Putamen (tissue), 1 donor: ENCODE results near the gene PCGF1.
A peak's percentile ranks its signal among the peaks of the same experiment; 100 is the strongest.
"Not testable (repeated sequence)": the region's sequence is repeated elsewhere in the genome, so short reads cannot be mapped to it uniquely, and the experiment has no call there.

Experiments used
- DNase-seq: peaks from one replicate; pipeline ENCODE4 v3.0.0-alpha.2; 2016; ENCODE audit warnings: low spot score

PCGF1 gene

DNA sequence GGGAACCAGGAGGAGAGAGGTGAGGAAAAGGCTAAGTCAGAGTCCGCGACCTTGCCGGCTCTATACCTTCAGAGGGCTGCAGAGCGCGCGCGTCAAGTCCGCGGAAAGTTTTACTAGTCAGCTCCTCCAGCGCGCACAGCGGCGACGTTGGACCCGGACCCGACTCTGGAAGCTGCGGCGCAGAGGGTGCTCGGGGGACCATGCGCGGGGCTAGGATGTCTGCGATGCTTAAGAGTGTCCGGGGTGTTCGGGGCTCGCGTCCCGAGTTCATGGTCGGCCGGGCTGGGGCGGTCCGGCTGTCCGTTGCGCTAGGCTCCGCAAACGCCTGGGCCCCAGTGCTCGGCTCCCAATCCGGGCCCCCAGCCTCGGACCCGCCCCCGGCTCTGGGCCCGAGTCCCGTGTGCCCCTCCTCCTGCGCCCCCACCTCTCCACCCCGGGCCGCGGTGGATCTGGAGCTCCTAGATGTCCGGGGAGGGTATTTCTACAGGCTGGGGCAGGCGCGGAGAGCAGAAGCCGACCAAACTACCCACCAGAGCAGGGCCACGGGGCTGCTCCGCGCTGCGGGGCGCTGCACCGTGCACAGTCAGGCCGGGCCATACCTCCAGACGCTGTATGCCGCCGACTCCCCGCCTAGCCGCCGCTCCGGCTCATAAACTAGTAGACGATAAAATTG, 8.1 kb downstream of the PCGF1 start, which contains the start of gene LBX2:
LBX2 (minus strand) TSS at position 337 of the 673 bp plus-strand sequence; CDS start at position 271, 66 bp downstream.
- no peak for DNase-seq

GRCh38 chr2:74498500-74499266, 8.8 kb downstream of the PCGF1 start:
- no peak for DNase-seq

DNA sequence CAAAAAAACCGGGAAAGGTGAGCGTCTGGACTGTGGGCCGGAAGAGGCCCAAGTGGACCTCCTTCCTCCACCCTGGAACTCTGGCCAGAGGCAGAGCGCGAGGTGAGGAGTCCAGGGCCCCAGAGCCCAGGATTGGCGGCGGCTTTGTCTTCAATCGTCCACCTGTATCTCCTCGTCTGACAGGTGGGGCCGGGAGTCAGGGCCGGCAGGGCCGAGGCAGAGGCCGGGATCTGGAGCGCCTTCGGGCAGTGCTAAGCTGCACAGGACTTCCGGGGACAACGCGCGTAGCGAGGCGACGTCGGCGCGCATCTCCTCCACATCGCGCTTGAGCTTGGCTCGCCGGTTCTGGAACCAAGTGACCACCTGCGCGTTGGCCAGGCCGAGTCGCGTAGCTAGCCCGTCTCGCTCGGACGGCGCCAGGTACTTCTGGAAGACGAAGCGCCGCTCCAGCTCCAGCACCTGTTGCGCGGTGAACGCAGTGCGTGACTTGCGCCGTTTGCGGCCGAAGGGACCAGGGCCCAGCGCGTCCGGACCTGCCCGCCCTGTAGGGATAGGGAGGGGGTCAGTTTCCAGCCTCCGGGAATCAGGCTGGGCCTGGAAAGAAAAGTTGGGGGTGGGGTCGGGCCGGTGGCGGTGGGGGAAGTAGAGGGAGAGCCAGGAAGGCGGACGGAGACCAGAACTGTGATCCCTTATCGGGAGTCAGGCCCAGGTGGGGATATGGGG, 9.6 kb downstream of the PCGF1 start:
- DNase-seq: no peak

- no peak for DNase-seq
Observed at GRCh38 chr2:74496997-74497776, 10.3 kb downstream of the PCGF1 start.

DNA sequence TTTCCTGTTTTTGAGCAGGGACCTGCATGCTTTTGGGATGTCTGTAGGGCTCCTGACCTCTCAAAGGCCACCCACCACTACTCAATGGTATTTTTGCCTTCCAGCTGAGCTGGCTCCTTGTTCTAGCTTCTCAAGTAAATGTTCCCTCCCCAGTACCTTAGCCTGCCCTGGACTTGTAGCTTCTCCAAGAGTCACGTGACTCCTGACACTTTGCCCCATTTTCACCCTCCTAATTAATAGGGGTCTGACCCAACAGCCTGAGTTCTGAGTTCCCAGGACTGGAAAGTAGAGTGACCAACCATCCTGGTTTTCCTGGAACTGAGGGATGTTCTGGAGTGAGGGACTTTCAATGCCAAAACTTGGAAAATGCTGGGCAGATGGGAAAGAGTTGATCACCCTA, 12.1 kb downstream of the PCGF1 start:
- DNase-seq: no peak

DNA sequence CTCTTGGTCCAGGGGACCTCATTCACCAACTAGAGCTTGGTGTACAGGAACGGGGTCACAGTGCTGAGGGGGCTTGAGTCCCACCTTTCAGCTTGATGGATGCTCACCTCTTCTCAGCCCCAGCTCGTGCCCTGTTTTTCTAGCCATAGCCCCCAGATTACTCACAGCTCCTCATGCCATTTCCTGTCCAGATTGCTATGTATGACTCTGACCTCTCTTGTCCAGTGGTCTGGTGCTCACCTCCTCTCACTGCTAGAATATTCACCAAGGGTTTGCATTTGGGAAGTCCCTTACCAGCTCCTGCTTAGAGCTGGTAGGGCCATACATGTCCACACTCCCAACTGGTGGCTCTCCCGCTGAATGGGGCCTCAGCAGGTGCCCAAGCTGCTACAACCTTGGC, 13.9 kb downstream of the PCGF1 start:
- DNase-seq: no peak

DNA sequence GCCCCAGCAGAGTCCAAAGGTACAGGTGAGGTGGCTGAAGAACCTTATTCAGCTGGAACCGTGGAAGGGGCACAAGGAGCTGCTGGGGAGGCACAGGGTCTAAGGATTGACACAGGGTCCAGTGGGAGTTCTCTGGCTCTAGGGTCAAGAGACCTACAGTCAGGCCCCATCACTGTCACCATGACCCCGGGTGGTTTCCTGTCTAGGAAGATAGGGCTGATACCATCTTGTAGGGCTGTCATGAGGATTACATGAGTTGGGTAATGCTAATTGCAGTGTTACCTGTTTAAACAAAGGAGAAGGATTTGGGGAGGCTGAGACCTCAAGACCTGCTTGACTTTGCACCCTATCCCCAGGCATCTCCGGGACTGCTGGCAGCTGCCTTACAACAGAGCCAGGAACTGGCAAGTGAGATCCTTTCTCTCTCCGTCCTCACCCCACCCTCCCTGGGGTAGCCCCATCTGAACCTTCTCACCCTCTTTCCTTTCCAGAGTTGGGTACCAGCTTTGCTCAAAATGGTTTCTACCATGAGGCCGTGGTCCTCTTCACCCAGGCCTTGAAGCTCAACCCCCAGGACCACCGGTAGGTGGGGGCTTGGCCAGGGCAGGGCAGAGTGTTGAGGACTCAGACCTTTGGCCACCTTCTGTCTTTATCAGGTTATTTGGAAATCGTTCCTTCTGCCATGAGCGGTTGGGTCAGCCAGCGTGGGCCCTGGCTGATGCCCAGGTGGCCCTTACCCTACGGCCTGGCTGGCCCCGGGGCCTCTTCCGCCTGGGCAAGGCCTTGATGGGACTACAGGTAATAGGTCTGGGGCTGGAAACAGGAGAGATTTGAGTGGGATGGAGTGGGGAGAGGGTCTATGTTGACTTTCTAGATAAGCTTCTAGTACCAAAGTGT, 15.6 kb downstream of the PCGF1 start:
- DNase-seq: no peak

- no peak for DNase-seq
Observed at GRCh38 chr2:74489906-74490305, 17.6 kb downstream of the PCGF1 start.

DNA sequence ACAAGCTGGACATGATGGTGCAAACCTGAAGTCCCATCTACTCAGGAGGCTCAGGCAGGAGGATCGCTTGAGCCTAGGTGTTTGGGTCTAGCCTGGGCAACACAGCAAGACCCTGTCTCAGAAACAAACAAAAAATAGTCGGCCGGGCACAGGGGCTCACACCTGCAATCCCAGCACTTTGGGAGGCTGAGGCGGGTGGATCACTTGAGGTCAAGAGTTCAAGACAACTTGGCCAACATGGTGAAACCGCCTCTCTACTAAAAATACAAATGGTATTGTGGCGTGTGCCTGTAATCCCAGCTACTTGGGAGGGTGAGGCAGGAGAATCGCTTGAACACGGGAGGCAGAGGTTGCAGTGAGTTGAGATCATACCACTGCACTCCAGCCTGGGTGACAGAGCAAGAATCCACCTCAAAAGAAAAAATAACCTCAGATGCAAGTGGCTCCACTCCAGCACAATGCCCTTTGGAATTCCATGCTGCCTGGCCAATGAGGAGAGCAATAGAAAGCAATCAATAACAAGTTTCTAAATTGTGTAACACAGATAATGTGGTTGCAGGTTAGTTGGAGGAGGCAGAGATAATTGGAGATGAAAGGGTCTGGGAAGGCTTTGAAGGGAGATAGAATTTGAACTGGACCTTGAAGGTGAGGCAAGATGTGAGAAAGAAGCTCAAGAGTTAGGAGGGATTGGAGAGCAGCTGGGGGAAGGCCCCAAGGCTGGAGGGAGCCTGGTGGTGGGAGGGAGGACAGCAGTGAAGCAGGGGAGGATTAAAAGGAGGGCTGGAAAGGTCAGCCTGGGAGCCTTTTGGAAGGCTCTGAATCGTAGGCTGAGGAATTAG, 18.6 kb downstream of the PCGF1 start:
- no peak for DNase-seq

- no peak for DNase-seq
Observed at GRCh38 chr2:74486141-74486540, 21.4 kb downstream of the PCGF1 start.

DNA sequence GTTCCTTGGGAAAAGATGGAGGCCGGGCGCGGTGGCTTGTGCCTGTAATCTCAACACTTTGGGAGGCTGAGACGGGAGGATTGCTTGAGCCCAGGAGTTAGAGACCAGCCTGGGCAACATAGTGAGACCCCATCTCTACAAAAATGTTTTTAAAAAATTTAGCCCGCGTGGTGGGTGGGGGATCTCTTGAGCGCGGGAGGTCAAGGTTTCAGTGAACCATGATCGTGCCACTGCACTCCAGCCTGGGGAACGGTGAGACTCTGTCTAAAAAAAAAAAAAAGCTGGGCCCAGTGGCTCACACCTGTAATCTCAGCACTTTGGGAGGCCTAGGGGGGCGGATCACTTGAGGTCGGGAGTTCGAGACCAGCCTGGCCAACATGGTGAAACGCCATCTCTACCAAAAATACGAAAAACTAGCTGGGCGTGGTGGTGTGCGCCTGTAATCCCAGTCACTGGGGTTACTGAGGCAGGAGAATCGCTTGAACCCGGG, 23.8 kb downstream of the PCGF1 start:
- not testable (repeated sequence) for DNase-seq

DNA sequence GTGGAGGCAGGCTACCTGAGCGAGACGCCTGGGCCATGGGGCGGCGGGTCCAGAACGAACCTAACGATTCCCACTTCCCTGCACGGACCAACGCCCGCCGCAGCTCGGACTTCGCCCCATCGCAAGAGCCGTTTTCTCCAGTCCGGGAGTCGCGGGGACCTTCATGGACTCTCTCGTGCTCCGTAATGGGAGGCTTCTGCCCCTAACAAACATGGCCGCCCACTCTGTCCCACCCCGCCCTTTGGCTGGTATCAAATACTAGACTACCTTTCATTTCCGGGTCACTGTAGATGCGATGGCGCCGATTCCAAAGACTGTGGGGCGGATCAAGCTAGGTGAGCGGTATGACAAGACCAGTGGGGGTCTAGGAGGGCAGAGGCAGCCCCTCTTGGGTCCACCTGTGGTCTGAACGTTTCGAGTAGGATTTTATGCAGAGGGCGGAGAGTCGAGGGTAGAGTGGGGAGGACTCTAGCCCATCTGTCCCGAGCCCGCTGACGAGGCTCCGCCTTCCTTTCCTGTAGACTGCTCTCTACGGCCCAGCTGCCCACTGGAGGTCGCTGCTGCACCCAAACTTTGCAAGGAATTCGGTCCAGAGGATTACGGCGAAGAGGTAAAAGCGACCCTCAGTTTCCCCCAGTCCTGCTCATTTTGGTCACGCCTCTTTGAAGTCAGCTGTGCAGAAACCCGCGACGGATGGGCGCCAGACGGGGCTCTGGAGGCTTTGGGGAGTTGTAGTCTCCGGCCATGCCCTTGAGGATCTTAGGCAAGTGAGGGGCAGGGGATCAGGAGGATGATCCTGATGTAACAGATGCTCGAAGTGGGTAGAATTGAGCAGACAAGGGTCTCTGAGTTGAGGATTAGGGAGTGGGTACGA, 24.5 kb downstream of the PCGF1 start, which contains the start of the genes CCDC142 and TTC31:
CCDC142 (minus strand) TSS at position 198 of the 874 bp plus-strand sequence; CDS start at position 37, 161 bp downstream.
TTC31 (plus strand) TSS at position 281 of the 874 bp plus-strand sequence; CDS start at position 296, 15 bp downstream.
- peak; percentile 97 for DNase-seq

DNA sequence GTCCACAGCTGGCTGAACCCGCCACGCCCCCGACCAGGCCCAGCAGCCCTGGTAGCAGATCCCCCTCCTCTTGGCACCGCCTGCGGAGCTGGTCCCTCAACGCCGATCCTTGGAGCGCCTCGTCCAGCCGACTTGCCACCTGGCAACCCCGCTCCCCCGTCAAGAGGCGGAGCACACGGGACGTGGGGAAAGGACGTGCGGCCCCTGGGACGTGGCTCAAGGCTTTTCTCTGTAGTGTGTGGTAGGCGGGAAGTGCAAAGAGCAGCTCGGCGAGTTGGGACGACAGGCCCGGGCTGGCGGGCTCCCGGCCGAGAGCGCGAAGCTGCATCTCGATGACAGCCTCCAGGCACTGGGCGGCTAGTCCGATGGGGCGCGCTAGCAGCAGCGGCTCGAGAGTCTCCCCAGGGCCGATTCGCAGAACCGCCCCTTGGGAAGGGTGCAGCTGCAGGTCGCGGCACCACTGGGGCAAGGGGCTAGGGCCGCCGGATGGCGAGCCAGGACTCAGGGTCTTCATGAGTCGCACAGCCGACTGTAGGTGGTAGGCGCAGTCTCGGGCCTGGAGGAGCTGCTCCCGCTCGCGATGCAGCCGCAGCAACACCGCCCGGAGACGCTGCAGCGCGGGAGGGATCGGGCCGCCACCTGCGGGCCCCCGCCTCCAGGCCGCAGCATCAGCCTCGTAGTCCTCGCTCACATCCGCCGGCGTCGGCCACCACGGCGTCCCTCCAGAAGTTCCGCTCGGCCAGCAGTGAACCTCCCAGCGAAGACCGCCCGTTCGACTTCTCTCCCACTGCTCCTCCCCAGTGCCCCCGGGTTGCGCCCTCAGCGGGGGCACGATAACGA, 25.3 kb downstream of the PCGF1 start:
- DNase-seq: no peak

DNA sequence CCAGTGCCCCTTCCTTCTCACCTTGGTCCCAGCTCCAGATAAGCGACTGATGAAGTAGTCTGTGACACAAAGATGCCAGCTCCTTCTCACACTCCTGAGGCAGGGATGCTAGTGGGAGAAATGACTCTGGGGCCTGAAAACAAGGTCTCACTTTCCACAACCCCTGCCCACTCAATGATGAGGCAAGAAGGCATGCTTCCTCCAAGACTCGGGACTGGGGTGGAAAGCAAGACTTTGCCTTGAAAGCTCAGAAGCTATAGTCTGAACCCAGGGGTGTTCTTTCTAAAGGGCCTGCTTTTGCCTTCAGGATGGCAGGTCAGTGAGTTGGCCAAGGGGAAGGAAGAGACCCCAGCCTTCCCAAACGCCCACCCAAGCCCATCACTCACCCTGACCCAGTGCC, 26.1 kb downstream of the PCGF1 start:
- DNase-seq: no peak

DNA sequence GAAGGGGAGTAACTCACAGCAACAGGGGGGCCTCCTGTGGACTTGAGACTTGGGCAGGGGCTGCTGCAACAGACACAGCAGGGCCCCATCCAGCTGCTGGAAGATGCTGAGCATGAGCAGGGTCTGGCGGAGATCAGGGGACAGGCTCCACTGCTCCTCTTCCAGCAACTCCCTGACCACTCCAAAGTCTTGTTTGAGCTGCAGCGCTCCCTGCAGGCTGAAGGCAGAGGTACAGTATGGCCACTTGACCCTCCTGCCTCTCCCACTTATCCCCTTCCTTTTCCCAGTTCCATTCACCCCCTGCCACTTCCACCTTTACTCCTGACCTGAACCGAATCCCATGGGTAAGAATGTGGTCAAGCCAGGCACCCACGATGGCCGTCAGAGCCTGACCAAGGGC, 32.6 kb downstream of the PCGF1 start:
- no peak for DNase-seq

GRCh38 chr2:74474481-74474880, 33.0 kb downstream of the PCGF1 start:
- no peak for DNase-seq

- DNase-seq: no peak
Observed at GRCh38 chr2:74472945-74473258, 34.6 kb downstream of the PCGF1 start.
